H1 (cell line): Measurements from ENCODE around the gene EYA2.

Experiments used
- CHD1 ChIP-seq: IDR thresholded peaks from 2 replicates; pipeline ENCODE4 v1.6.1; 2012; ENCODE audit warnings: low read depth, low read length, improper control_type of control experiment
- CTCF ChIP-seq, 3 experiments: IDR thresholded peaks; 1 replicate in 2 of 3; 2 replicates in 1 of 3; pipeline versions ENCODE4 v1.5.1 to v1.6.1; 2011; ENCODE audit warnings: low read length in 3 of 3, mild to moderate bottlenecking in 3 of 3, inconsistent platforms in 2 of 3, low read depth in 1 of 3, moderate library complexity in 1 of 3; ENCODE audit not compliant: insufficient read depth in 1 of 3; ENCODE audit errors: control extremely low read depth in 1 of 3
- SUZ12 ChIP-seq: fragments of 200-600 bp; sonication (generic); IDR thresholded peaks from 2 replicates; pipeline ENCODE4 v1.6.1; 2012; ENCODE audit warnings: mild to moderate bottlenecking, inconsistent platforms, low read length, moderate library complexity, mixed read lengths

- TF ChIP-seq CHD1 (no peak), CTCF (IDR thresholded peaks at IDR 0.05; ENCODE audit: control extremely low read depth in 1 of 3, insufficient read depth in 1 of 3, low read depth in 1 of 3, low read length in 3 of 3) (no peak), SUZ12 (no peak)
These were observed 114.3 kb downstream of the EYA2 start for GRCh38 chr20:47008842-47009518.
